H1 (cell line): Measurements from ENCODE around the gene CHD6. TPM values are rescaled to one million over a fixed set of nuclear protein-coding genes. Genes with fewer than 3 reads are reported as not detected.

Experiments used
- CBX8 ChIP-seq: fragments of 300-800, 300-1000 bp; sonication (generic); IDR thresholded peaks from 2 replicates; pipeline ENCODE4 v1.7.1; 2016; ENCODE audit warnings: low read depth, low read length, borderline replicate concordance
- CHD7 ChIP-seq: fragments of 300-600 bp; sonication (generic); IDR thresholded peaks from 2 replicates; pipeline ENCODE4 v1.7.1; 2012; ENCODE audit warnings: low read length, moderate library complexity, mild to moderate bottlenecking, inconsistent platforms; ENCODE audit not compliant: insufficient replicate concordance
- CTCF ChIP-seq, 3 experiments: IDR thresholded peaks; 1 replicate in 2 of 3; 2 replicates in 1 of 3; pipeline versions ENCODE4 v1.5.1 to v1.6.1; 2011; ENCODE audit warnings: low read length in 3 of 3, mild to moderate bottlenecking in 3 of 3, inconsistent platforms in 2 of 3, low read depth in 1 of 3, moderate library complexity in 1 of 3; ENCODE audit not compliant: insufficient read depth in 1 of 3; ENCODE audit errors: control extremely low read depth in 1 of 3
- EGR1 ChIP-seq: IDR thresholded peaks from 2 replicates; pipeline ENCODE4 v1.6.1; 2011; ENCODE audit warnings: low read depth, low read length, borderline replicate concordance
- EZH2 ChIP-seq: fragments of 200-600 bp; sonication (generic); IDR thresholded peaks from 2 replicates; pipeline ENCODE4 v1.7.1; 2012; ENCODE audit warnings: low read depth, mild to moderate bottlenecking, moderate library complexity, low read length, inconsistent platforms; ENCODE audit not compliant: severe bottlenecking
- RNF2 ChIP-seq: fragments of 200-900, 300-1000 bp; sonication (generic); IDR thresholded peaks from 2 replicates; pipeline ENCODE4 v1.7.1; 2016; ENCODE audit warnings: borderline replicate concordance, low read depth, mild to moderate bottlenecking, antibody characterized with exemption, low read length; ENCODE audit not compliant: poor library complexity, severe bottlenecking; ENCODE audit errors: missing control alignments
- TBP ChIP-seq: IDR thresholded peaks from 2 replicates; pipeline ENCODE4 v1.6.1; 2011; ENCODE audit warnings: low read depth, low read length, improper control_type of control experiment
- polyA plus RNA-seq, 7 experiments: library from polyadenylated mRNA; depleted of rRNA in 3 of 7; stranded (reverse) in 5 of 7; unstranded in 2 of 7; fragments of >200 nt in 5 of 7; fragments of 200-250 nt in 2 of 7; gene quantifications; 1 replicate in 5 of 7; 2 replicates in 1 of 7; 4 replicates in 1 of 7; pipeline versions ENCODE4 v1.2.1 to v1.2.3, GENCODE V29; 2011 to 2013; ENCODE audit warnings: missing spikeins in 2 of 7, mixed read lengths in 2 of 7
- total RNA-seq: library from RNA; stranded (reverse); fragmentation: NEBNext Ultra II Directional; extraction: Animal tissue kit (Norgen Biotek cat#: 25700); gene quantifications from 2 replicates; pipeline ENCODE4 v1.2.1, GENCODE V29; 2021

Gene CHD6
- total and polyA plus RNA-seq, 2 of the 8 experiments (the other 6 are each of a cell fraction or from before 2014, with no cell fraction given) = 11.1 to 62.9 TPM

- TF ChIP-seq CHD7 (no peak), EZH2 (no peak), EGR1 (no peak), CBX8 (no peak), CTCF (IDR thresholded peaks at IDR 0.05; ENCODE audit: control extremely low read depth in 1 of 3, insufficient read depth in 1 of 3, low read depth in 1 of 3, low read length in 3 of 3) (no peak), TBP (no peak), RNF2 (no peak)
- TF ChIP-seq, all 59 proteins: peak for 0
These were observed 262.5 kb downstream of the CHD6 start (continued) for GRCh38 chr20:41355598-41356203.
